HPDE6-E6E7 (cell line): ENCODE measurements around the gene NLRC3.
"Not testable (repeated sequence)": the region's sequence is repeated elsewhere in the genome, so short reads cannot be mapped to it uniquely, and the experiment has no call there.

Experiments used
- DNase-seq: peaks from one replicate; pipeline ENCODE4 v3.0.0; 2011; ENCODE audit warnings: missing footprints; ENCODE audit errors: extremely low spot score

The NLRC3 gene

GRCh38 chr16:3513892-3514583, 63.2 kb downstream of the NLRC3 start:
- DNase-seq = no peak

GRCh38 chr16:3511286-3512180, 65.7 kb downstream of the NLRC3 start:
- DNase-seq = no peak

- DNase-seq = no peak
Observed at GRCh38 chr16:3510416-3510815, 66.8 kb downstream of the NLRC3 start.

- no peak for DNase-seq
Observed at GRCh38 chr16:3509470-3509928, 67.7 kb downstream of the NLRC3 start.

GRCh38 chr16:3508736-3509135, 68.5 kb downstream of the NLRC3 start:
- DNase-seq = no peak

GRCh38 chr16:3503523-3503922, 73.7 kb downstream of the NLRC3 start:
- DNase-seq = no peak

- DNase-seq = no peak
Observed at GRCh38 chr16:3501783-3502400, 75.3 kb downstream of the NLRC3 start.

GRCh38 chr16:3501412-3501761, 75.8 kb downstream of the NLRC3 start:
- not testable (repeated sequence) for DNase-seq

GRCh38 chr16:3498988-3499387, 78.2 kb downstream of the NLRC3 start:
- DNase-seq = no peak

- no peak for DNase-seq
Observed at GRCh38 chr16:3497771-3498170, 79.4 kb downstream of the NLRC3 start.

GRCh38 chr16:3496386-3496785, 80.8 kb downstream of the NLRC3 start:
- no peak for DNase-seq

GRCh38 chr16:3495176-3495575, 82.0 kb downstream of the NLRC3 start, which contains the start of gene C16orf90:
TSS of gene C16orf90 (minus strand) at chr16:3495489. CDS start at chr16:3495421, 68 bp downstream.
- DNase-seq = no peak

GRCh38 chr16:3494386-3494973, 82.7 kb downstream of the NLRC3 start:
- no peak for DNase-seq

GRCh38 chr16:3492356-3492755, 84.8 kb downstream of the NLRC3 start:
- no peak for DNase-seq

- DNase-seq = no peak
Observed at GRCh38 chr16:3490911-3491629, 86.1 kb downstream of the NLRC3 start.
